OCI-LY1 (cell line): ENCODE data around the gene CLDN20.

Source experiments
- H2AFZ ChIP-seq: fragments of 200-600 bp; sonication (generic), shearing (Covaris generic); 2 replicates; pipeline ENCODE4 v1.6.0; 2014; ENCODE audit warnings: antibody characterized with exemption, mild to moderate bottlenecking, low read length
- H3F3A ChIP-seq: fragments of 200-600 bp; sonication (generic), shearing (Covaris generic); 2 replicates; pipeline ENCODE4 v1.6.0; 2014; ENCODE audit warnings: mild to moderate bottlenecking, antibody characterized with exemption, low read length, moderate library complexity; ENCODE audit not compliant: insufficient read depth
- H3K27ac ChIP-seq: fragments of 200-600 bp; sonication (generic); 2 replicates; pipeline ENCODE4 v1.5.1; 2014; ENCODE audit warnings: low read length, mixed run types, mild to moderate bottlenecking, low read depth; ENCODE audit not compliant: poor library complexity, severe bottlenecking
- H3K27me3 ChIP-seq: fragments of 200-600 bp; sonication (generic); 2 replicates; pipeline ENCODE4 v1.6.0; 2014; ENCODE audit warnings: antibody characterized with exemption, mild to moderate bottlenecking, low read length, moderate library complexity; ENCODE audit not compliant: insufficient read depth
- H3K36me3 ChIP-seq: fragments of 200-600 bp; sonication (generic); 2 replicates; pipeline ENCODE4 v1.6.1; 2014; ENCODE audit warnings: mild to moderate bottlenecking, antibody characterized with exemption, low read length, moderate library complexity, mixed read lengths; ENCODE audit not compliant: insufficient read depth
- H3K4me1 ChIP-seq: fragments of 200-600 bp; sonication (generic); 2 replicates; pipeline ENCODE4 v1.5.1; 2014; ENCODE audit warnings: mild to moderate bottlenecking, low read length, moderate library complexity; ENCODE audit not compliant: insufficient read depth, severe bottlenecking
- H3K4me2 ChIP-seq: fragments of 200-600 bp; sonication (generic), shearing (Covaris generic); 2 replicates; pipeline ENCODE4 v1.6.1; 2014; ENCODE audit warnings: low read length
- H3K4me3 ChIP-seq: fragments of 200-600 bp; sonication (generic); 2 replicates; pipeline ENCODE4 v1.5.1; 2014; ENCODE audit warnings: low read length, low read depth, mild to moderate bottlenecking, mixed read lengths; ENCODE audit not compliant: poor library complexity, severe bottlenecking
- H3K79me2 ChIP-seq: fragments of 200-600 bp; shearing (Covaris generic); 2 replicates; pipeline ENCODE4 v1.6.1; 2016; ENCODE audit warnings: mixed run types, low read length, mixed read lengths; ENCODE audit not compliant: insufficient read depth
- H3K9ac ChIP-seq: fragments of 200-600 bp; sonication (generic), shearing (Covaris generic); 2 replicates; pipeline ENCODE4 v1.6.1; 2014; ENCODE audit warnings: mild to moderate bottlenecking, low read length, mixed read lengths
- H3K9me2 ChIP-seq: fragments of 200-600 bp; sonication (generic), shearing (Covaris generic); 2 replicates; pipeline ENCODE4 v1.6.1; 2014; ENCODE audit warnings: low read depth, mild to moderate bottlenecking, low read length, mixed read lengths
- H3K9me3 ChIP-seq: fragments of 200-600 bp; shearing (Covaris generic); 2 replicates; pipeline ENCODE4 v1.6.1; 2014; ENCODE audit warnings: low read length, mixed read lengths
- H4K20me1 ChIP-seq: fragments of 200-600 bp; sonication (generic), shearing (Covaris generic); 2 replicates; pipeline ENCODE4 v1.6.0; 2016; ENCODE audit warnings: mild to moderate bottlenecking, low read length; ENCODE audit not compliant: insufficient read depth
- EZH2 ChIP-seq: fragments of 200-600 bp; sonication (generic), shearing (Covaris generic); IDR thresholded peaks from 2 replicates; pipeline ENCODE4 v1.8.0; 2017; ENCODE audit warnings: borderline replicate concordance, mixed run types, mild to moderate bottlenecking, antibody characterized with exemption, low read length, moderate library complexity, mixed read lengths
- TF ChIP-seq, protein P1 (sequence below): fragments of 200-600 bp; sonication (generic), shearing (Covaris generic); IDR thresholded peaks from 2 replicates; pipeline ENCODE4 v1.5.1; 2017; ENCODE audit warnings: mild to moderate bottlenecking, antibody characterized with exemption, low read length, moderate library complexity, mixed read lengths

The CLDN20 gene

DNA sequence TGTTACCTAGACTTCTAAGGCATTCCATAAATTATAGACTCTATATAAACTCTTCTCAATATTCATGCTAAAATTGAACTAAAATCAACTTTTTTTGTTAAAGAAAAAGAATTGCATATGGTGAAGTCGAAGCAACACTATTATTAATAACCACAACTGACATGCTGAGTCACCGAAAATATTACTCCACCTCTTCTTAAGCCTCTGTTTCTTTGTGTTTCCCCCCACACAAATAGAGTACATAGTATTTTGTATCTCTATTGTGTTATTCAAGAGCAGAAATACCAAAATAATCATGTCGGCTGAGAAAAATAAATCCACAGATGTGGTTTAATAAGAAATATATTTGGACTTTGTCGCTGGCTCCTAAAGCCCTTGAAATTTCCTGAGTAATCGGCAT, 26.7 kb downstream of the CLDN20 start:
- H4K20me1 ChIP-seq, result no peaks in the 10 kb centered on the region
- no peak overlapping the region for H3K9ac ChIP-seq
- TF ChIP-seq, protein P1, sequence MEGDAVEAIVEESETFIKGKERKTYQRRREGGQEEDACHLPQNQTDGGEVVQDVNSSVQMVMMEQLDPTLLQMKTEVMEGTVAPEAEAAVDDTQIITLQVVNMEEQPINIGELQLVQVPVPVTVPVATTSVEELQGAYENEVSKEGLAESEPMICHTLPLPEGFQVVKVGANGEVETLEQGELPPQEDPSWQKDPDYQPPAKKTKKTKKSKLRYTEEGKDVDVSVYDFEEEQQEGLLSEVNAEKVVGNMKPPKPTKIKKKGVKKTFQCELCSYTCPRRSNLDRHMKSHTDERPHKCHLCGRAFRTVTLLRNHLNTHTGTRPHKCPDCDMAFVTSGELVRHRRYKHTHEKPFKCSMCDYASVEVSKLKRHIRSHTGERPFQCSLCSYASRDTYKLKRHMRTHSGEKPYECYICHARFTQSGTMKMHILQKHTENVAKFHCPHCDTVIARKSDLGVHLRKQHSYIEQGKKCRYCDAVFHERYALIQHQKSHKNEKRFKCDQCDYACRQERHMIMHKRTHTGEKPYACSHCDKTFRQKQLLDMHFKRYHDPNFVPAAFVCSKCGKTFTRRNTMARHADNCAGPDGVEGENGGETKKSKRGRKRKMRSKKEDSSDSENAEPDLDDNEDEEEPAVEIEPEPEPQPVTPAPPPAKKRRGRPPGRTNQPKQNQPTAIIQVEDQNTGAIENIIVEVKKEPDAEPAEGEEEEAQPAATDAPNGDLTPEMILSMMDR, result no peak
- no peak for TF ChIP-seq EZH2
- no peak overlapping the region for H3K27ac ChIP-seq
- no peak overlapping the region for H2AFZ ChIP-seq
- H3K4me3 ChIP-seq, result no peak overlapping the region
- H3K9me2 ChIP-seq, result no peaks in the 10 kb centered on the region
- H3K4me1 ChIP-seq, result no peaks in the 10 kb centered on the region
- H3K27me3 ChIP-seq, result no peaks in the 10 kb centered on the region
- peaks cover 85% of the 10 kb centered on the region for H3K36me3 ChIP-seq
- H3K9me3 ChIP-seq, result no peaks in the 10 kb centered on the region
- H3K4me2 ChIP-seq, result no peak overlapping the region
- 0 out of 2 replicates have a peak, but pooled peaks cover 3% of the 10 kb centered on the region for H3F3A ChIP-seq
- H3K79me2 ChIP-seq, result no peaks in the 10 kb centered on the region

DNA sequence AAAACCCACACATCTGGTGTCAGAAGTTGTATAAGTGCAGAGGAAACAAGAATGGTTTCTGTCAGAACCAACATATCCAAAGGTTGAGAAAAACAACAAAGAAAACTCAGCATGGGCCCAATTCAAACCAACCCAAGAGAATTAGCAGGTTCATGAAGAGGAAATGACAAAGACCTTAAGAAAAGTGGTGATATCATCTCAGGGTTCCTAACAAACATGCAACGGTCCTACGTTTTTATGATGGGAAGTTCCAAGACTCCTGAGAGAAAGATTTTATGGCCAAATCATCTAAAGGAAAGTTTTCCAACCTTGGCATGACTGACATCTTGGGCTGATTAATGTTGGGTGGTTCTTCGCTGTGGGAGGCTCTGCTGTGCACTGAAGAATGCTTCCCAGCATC, 27.5 kb downstream of the CLDN20 start:
- Histone ChIP-seq H3K9me2 (no peaks in the 10 kb centered on the region), H2AFZ (no peak overlapping the region), H3K4me2 (no peak overlapping the region), H3K9me3 (no peaks in the 10 kb centered on the region), H3K4me1 (no peaks in the 10 kb centered on the region), H3K4me3 (no peak overlapping the region), H3F3A (0 out of 2 replicates have a peak, but pooled peaks cover 3% of the 10 kb centered on the region), H3K79me2 (no peaks in the 10 kb centered on the region), H3K27me3 (no peaks in the 10 kb centered on the region), H3K36me3 (peaks cover 87% of the 10 kb centered on the region), H4K20me1 (no peaks in the 10 kb centered on the region), H3K9ac (no peak overlapping the region), H3K27ac (no peak overlapping the region)
- TF ChIP-seq, protein P1, result no peak
- TF ChIP-seq EZH2, result no peak

DNA sequence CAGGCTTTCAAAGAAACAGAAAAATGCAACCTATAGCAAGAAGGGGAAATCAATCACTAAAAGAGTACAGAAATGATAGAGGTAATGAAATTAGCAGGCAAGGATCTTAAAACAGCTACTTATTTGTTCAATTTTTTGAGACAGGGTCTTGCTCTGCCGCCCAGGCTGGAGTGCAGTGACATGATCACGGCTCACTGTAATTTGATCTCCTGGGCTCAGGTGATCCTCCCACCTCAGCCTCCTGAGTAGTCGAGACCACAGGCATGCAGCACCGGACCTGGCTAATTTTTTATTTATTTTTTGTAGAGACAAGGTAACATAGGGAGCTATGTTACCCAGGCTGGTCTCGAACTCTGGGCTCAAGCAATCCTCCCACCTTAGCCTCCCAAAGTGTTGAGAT, 28.9 kb downstream of the CLDN20 start:
- H3K36me3 ChIP-seq, result peaks cover 91% of the 10 kb centered on the region
- no peaks in the 10 kb centered on the region for H3K9me3 ChIP-seq
- H3K4me2 ChIP-seq, result no peak overlapping the region
- TF ChIP-seq, protein P1, result no peak
- TF ChIP-seq EZH2, result no peak
- no peaks in the 10 kb centered on the region for H3K4me1 ChIP-seq
- H3K27ac ChIP-seq, result no peak overlapping the region
- no peak overlapping the region for H2AFZ ChIP-seq
- no peak overlapping the region for H3K4me3 ChIP-seq
- no peak overlapping the region for H3K9ac ChIP-seq
- H3K79me2 ChIP-seq, result no peaks in the 10 kb centered on the region; the same call in 1 of the 2 replicates
- 0 out of 2 replicates have a peak, but pooled peaks cover 3% of the 10 kb centered on the region for H3F3A ChIP-seq
- H3K27me3 ChIP-seq, result no peaks in the 10 kb centered on the region
- no peaks in the 10 kb centered on the region for H4K20me1 ChIP-seq
- H3K9me2 ChIP-seq, result no peaks in the 10 kb centered on the region
